Mononuclear cell (primary cell): ENCODE results near the gene HBQ1. TPM values are rescaled to one million over a fixed set of nuclear protein-coding genes. Genes with fewer than 3 reads are reported as not detected.
"Not testable (repeated sequence)": the region's sequence is repeated elsewhere in the genome, so short reads cannot be mapped to it uniquely, and the experiment has no call there.

Experiments used
- H3K27me3 ChIP-seq: 2 replicates; pipeline ENCODE4 v1.6.0; 2011; ENCODE audit warnings: low read length, control low read depth; ENCODE audit not compliant: insufficient read depth
- H3K4me1 ChIP-seq: 2 replicates; pipeline ENCODE4 v1.5.1; 2011; ENCODE audit warnings: mild to moderate bottlenecking, low read length, control low read depth; ENCODE audit not compliant: insufficient read depth
- H3K4me3 ChIP-seq: 2 replicates; pipeline ENCODE4 v1.5.1; 2011; ENCODE audit warnings: mild to moderate bottlenecking, low read length, moderate library complexity
- H3K9me3 ChIP-seq: 2 replicates; pipeline ENCODE4 v1.5.1; 2011; ENCODE audit warnings: low read depth, mild to moderate bottlenecking, control low read depth, low read length
- total RNA-seq: library from RNA; depleted of rRNA; stranded (reverse); fragments of >200 nt; gene quantifications from one replicate; pipeline ENCODE4 v1.2.3, GENCODE V29; 2012

The HBQ1 gene
- total RNA-seq, 1 donor, result not detected

DNA sequence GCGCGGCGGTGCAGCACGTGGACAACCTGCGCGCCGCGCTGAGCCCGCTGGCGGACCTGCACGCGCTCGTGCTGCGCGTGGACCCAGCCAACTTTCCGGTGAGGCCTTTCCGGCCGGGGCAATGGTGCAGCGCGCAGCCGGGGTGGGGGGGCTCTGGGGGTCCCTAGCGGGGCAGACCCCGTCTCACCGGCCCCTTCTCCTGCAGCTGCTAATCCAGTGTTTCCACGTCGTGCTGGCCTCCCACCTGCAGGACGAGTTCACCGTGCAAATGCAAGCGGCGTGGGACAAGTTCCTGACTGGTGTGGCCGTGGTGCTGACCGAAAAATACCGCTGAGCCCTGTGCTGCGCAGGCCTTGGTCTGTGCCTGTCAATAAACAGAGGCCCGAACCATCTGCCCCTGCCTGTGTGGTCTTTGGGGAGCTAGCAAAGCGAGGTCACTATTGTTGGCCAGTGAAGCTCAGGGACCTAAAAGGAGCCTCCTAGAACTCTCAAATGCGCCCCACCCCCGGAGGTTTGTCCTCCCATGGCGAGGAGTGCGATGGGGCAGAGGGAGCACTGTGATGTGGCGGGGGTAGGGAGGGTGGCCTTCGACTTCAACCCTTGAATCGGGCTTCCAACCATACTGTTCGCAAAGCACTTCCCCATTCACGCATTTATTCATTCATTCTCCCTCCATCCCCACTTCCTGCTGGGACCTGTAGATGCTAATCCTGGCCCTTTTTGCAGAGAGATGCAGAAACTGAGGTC lies 13.7 kb upstream of the HBQ1 start:
- no peak overlapping the region for H3K4me3 ChIP-seq
- H3K4me1 ChIP-seq, result peaks cover 13% of the 10 kb centered on the region
- peaks cover 55% of the 10 kb centered on the region for H3K27me3 ChIP-seq
- no peaks in the 10 kb centered on the region for H3K9me3 ChIP-seq

DNA sequence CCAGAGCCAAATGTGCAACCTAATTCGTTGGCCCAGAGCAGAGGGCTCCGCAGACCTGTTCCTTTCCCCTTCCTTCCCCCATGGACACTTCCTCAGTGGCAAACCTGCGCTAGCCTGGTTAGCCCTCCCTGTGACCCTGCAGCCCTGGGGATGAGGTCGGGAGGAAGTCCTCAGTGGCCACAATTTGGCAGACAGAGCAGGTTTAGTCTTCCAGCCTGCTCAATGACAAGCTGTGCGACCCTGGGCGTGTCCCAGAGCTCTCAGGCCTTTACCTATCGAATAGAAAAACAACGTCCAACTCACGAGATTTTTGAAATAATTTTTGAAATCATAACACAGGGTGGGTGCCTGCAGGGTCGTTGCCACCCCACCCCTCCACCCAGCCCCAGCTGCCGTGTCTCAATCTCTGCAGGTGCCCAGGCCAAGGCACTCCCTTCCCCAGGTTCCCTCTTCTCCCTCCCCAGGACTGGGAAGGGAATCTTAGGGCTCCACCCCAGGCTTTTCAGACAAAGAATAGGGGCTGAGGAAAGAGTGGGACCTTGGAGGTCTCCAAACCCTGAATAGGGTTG lies 13.1 kb upstream of the HBQ1 start:
- H3K9me3 ChIP-seq, result no peaks in the 10 kb centered on the region
- peaks cover 13% of the 10 kb centered on the region for H3K4me1 ChIP-seq
- H3K4me3 ChIP-seq, result no peak overlapping the region
- peaks cover 59% of the 10 kb centered on the region for H3K27me3 ChIP-seq

DNA sequence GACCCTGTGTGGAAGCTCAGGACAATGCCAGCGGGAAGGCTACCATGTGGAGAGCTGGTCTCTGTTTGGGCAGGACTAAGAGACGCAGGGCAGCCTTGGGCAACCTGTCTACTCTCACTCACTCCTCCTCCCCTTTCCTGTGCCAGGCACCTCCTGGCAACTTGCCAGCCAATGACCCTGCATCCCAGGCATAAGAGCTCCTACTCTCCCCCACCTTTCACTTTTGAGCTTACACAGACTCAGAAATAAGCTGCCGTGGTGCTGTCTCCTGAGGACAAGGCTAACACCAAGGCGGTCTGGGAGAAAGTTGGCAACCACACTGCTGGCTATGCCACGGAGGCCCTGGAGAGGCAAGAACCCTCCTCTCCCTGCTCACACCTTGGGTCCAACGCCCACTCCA lies 11.8 kb upstream of the HBQ1 start:
- Histone ChIP-seq H3K4me1 (peaks cover 13% of the 10 kb centered on the region), H3K27me3 (peaks cover 59% of the 10 kb centered on the region), H3K4me3 (no peak overlapping the region), H3K9me3 (no peaks in the 10 kb centered on the region)

DNA sequence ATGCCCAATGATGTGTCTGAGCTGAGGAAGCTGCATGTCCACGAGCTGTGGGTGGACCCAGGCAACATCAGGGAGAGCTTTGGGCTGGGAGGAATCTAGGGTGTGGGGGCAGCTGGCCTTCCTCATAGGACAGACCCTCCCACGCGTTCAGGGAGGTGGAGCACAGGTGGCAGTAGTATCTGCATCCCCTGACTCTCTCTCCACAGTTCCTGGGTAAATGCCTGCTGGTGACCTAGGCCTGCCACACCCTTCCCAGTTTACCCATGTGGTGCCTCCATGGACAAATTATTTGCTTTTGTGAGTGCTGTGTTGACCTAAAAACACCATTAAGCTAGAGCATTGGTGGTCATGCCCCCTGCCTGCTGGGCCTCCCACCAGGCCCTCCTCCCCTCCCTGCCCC lies 11.2 kb upstream of the HBQ1 start:
- Histone ChIP-seq H3K4me1 (peaks cover 13% of the 10 kb centered on the region), H3K9me3 (no peaks in the 10 kb centered on the region), H3K27me3 (peaks cover 59% of the 10 kb centered on the region), H3K4me3 (no peak overlapping the region)

DNA sequence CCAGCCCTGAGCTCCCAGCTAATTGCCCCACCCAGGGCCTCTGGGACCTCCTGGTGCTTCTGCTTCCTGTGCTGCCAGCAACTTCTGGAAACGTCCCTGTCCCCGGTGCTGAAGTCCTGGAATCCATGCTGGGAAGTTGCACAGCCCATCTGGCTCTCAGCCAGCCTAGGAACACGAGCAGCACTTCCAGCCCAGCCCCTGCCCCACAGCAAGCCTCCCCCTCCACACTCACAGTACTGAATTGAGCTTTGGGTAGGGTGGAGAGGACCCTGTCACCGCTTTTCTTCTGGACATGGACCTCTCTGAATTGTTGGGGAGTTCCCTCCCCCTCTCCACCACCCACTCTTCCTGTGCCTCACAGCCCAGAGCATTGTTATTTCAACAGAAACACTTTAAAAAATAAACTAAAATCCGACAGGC lies 10.2 kb upstream of the HBQ1 start:
- not testable (repeated sequence) for H3K9me3 ChIP-seq, H3K4me3 ChIP-seq
- peaks cover 11% of the 10 kb centered on the region for H3K4me1 ChIP-seq
- H3K27me3 ChIP-seq, result peaks cover 65% of the 10 kb centered on the region

DNA sequence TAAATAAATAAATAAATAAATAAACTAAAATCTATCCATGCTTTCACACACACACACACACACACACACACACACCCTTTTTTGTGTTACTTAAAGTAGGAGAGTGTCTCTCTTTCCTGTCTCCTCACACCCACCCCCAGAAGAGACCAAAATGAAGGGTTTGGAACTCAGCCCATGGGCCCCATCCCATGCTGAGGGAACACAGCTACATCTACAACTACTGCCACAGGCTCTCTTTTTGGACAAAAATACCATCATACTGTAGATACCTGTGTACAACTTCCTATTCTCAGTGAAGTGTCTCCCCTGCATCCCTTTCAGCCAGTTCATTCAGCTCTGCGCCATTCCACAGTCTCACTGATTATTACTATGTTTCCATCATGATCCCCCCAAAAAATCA lies 9.5 kb upstream of the HBQ1 start:
- H3K27me3 ChIP-seq, result peaks cover 64% of the 10 kb centered on the region
- H3K4me3 ChIP-seq, result no peak overlapping the region
- H3K9me3 ChIP-seq, result no peaks in the 10 kb centered on the region
- peaks cover 4% of the 10 kb centered on the region for H3K4me1 ChIP-seq

DNA sequence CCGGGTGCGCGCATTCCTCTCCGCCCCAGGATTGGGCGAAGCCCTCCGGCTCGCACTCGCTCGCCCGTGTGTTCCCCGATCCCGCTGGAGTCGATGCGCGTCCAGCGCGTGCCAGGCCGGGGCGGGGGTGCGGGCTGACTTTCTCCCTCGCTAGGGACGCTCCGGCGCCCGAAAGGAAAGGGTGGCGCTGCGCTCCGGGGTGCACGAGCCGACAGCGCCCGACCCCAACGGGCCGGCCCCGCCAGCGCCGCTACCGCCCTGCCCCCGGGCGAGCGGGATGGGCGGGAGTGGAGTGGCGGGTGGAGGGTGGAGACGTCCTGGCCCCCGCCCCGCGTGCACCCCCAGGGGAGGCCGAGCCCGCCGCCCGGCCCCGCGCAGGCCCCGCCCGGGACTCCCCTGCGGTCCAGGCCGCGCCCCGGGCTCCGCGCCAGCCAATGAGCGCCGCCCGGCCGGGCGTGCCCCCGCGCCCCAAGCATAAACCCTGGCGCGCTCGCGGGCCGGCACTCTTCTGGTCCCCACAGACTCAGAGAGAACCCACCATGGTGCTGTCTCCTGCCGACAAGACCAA lies 7.8 kb upstream of the HBQ1 start, which contains the start of gene HBA2:
TSS of gene HBA2 (plus strand) at position 503 of the 568 bp plus-strand sequence. CDS start at position 540, 37 bp downstream.
- H3K27me3 ChIP-seq, result peaks cover 49% of the 10 kb centered on the region
- H3K4me1 ChIP-seq, H3K4me3 ChIP-seq, H3K9me3 ChIP-seq: not testable (repeated sequence)

DNA sequence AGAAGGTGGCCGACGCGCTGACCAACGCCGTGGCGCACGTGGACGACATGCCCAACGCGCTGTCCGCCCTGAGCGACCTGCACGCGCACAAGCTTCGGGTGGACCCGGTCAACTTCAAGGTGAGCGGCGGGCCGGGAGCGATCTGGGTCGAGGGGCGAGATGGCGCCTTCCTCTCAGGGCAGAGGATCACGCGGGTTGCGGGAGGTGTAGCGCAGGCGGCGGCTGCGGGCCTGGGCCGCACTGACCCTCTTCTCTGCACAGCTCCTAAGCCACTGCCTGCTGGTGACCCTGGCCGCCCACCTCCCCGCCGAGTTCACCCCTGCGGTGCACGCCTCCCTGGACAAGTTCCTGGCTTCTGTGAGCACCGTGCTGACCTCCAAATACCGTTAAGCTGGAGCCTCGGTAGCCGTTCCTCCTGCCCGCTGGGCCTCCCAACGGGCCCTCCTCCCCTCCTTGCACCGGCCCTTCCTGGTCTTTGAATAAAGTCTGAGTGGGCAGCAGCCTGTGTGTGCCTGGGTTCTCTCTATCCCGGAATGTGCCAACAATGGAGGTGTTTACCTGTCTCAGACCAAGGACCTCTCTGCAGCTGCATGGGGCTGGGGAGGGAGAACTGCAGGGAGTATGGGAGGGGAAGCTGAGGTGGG lies 6.9 kb upstream of the HBQ1 start:
- not testable (repeated sequence) for H3K9me3 ChIP-seq, H3K4me3 ChIP-seq, H3K4me1 ChIP-seq
- peaks cover 49% of the 10 kb centered on the region for H3K27me3 ChIP-seq

DNA sequence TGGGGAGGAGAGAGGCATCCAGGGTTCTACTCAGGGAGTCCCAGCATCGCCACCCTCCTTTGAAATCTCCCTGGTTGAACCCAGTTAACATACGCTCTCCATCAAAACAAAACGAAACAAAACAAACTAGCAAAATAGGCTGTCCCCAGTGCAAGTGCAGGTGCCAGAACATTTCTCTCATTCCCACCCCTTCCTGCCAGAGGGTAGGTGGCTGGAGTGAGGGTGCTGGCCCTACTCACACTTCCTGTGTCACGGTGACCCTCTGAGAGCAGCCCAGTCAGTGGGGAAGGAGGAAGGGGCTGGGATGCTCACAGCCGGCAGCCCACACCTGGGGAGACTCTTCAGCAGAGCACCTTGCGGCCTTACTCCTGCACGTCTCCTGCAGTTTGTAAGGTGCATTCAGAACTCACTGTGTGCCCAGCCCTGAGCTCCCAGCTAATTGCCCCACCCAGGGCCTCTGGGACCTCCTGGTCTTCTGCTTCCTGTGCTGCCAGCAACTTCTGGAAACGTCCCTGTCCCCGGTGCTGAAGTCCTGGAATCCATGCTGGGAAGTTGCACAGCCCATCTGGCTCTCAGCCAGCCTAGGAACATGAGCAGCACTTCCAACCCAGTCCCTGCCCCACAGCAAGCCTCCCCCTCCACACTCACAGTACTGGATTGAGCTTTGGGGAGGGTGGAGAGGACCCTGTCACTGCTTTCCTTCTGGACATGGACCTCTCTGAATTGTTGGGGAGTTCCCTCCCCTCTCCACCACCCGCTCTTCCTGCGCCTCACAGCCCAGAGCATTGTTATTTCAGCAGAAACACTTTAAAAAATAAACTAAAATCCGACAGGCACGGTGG lies 6.1 kb upstream of the HBQ1 start:
- H3K4me3 ChIP-seq, H3K9me3 ChIP-seq: not testable (repeated sequence)
- peaks cover 49% of the 10 kb centered on the region for H3K27me3 ChIP-seq

DNA sequence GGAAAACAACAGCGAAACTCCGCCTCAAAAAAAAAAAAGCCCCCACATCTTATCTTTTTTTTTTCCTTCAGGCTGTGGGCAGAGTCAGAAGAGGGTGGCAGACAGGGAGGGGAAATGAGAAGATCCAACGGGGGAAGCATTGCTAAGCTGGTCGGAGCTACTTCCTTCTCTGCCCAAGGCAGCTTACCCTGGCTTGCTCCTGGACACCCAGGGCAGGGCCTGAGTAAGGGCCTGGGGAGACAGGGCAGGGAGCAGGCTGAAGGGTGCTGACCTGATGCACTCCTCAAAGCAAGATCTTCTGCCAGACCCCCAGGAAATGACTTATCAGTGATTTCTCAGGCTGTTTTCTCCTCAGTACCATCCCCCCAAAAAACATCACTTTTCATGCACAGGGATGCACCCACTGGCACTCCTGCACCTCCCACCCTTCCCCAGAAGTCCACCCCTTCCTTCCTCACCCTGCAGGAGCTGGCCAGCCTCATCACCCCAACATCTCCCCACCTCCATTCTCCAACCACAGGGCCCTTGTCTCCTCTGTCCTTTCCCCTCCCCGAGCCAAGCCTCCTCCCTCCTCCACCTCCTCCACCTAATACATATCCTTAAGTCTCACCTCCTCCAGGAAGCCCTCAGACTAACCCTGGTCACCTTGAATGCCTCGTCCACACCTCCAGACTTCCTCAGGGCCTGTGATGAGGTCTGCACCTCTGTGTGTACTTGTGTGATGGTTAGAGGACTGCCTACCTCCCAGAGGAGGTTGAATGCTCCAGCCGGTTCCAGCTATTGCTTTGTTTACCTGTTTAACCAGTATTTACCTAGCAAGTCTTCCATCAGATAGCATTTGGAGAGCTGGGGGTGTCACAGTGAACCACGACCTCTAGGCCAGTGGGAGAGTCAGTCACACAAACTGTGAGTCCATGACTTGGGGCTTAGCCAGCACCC lies 5.0 kb upstream of the HBQ1 start:
- H3K4me1 ChIP-seq, result peaks cover 6% of the 10 kb centered on the region
- H3K9me3 ChIP-seq, result no peaks in the 10 kb centered on the region
- peaks cover 53% of the 10 kb centered on the region for H3K27me3 ChIP-seq
- no peak overlapping the region for H3K4me3 ChIP-seq

More for the DNA sequence above, 6.1 kb upstream of the HBQ1 start:
- not testable (repeated sequence) for H3K4me1 ChIP-seq

DNA sequence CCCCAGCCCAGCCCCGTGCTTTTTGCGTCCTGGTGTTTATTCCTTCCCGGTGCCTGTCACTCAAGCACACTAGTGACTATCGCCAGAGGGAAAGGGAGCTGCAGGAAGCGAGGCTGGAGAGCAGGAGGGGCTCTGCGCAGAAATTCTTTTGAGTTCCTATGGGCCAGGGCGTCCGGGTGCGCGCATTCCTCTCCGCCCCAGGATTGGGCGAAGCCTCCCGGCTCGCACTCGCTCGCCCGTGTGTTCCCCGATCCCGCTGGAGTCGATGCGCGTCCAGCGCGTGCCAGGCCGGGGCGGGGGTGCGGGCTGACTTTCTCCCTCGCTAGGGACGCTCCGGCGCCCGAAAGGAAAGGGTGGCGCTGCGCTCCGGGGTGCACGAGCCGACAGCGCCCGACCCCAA lies 4.3 kb upstream of the HBQ1 start:
- not testable (repeated sequence) for H3K9me3 ChIP-seq, H3K4me3 ChIP-seq
- peaks cover 11% of the 10 kb centered on the region for H3K4me1 ChIP-seq
- H3K27me3 ChIP-seq, result peaks cover 51% of the 10 kb centered on the region

DNA sequence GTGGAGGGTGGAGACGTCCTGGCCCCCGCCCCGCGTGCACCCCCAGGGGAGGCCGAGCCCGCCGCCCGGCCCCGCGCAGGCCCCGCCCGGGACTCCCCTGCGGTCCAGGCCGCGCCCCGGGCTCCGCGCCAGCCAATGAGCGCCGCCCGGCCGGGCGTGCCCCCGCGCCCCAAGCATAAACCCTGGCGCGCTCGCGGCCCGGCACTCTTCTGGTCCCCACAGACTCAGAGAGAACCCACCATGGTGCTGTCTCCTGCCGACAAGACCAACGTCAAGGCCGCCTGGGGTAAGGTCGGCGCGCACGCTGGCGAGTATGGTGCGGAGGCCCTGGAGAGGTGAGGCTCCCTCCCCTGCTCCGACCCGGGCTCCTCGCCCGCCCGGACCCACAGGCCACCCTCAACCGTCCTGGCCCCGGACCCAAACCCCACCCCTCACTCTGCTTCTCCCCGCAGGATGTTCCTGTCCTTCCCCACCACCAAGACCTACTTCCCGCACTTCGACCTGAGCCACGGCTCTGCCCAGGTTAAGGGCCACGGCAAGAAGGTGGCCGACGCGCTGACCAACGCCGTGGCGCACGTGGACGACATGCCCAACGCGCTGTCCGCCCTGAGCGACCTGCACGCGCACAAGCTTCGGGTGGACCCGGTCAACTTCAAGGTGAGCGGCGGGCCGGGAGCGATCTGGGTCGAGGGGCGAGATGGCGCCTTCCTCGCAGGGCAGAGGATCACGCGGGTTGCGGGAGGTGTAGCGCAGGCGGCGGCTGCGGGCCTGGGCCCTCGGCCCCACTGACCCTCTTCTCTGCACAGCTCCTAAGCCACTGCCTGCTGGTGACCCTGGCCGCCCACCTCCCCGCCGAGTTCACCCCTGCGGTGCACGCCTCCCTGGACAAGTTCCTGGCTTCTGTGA lies 3.5 kb upstream of the HBQ1 start, which contains the start of gene HBA1:
TSS of gene HBA1 (plus strand) at position 204 of the 906 bp plus-strand sequence. CDS start at position 241, 37 bp downstream.
- not testable (repeated sequence) for H3K4me3 ChIP-seq, H3K9me3 ChIP-seq
- peaks cover 18% of the 10 kb centered on the region for H3K4me1 ChIP-seq
- peaks cover 48% of the 10 kb centered on the region for H3K27me3 ChIP-seq

DNA sequence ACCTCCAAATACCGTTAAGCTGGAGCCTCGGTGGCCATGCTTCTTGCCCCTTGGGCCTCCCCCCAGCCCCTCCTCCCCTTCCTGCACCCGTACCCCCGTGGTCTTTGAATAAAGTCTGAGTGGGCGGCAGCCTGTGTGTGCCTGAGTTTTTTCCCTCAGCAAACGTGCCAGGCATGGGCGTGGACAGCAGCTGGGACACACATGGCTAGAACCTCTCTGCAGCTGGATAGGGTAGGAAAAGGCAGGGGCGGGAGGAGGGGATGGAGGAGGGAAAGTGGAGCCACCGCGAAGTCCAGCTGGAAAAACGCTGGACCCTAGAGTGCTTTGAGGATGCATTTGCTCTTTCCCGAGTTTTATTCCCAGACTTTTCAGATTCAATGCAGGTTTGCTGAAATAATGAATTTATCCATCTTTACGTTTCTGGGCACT lies 2.9 kb upstream of the HBQ1 start:
- Histone ChIP-seq H3K9me3 (no peaks in the 10 kb centered on the region), H3K27me3 (peaks cover 47% of the 10 kb centered on the region), H3K4me3 (no peak overlapping the region), H3K4me1 (peaks cover 18% of the 10 kb centered on the region)
